HepG2 (cell line): Measurements from ENCODE around the gene RHOT2. TPM values are rescaled to one million over a fixed set of nuclear protein-coding genes. Genes with fewer than 3 reads are reported as not detected.

ENCODE experiments used
- ARID2 ChIP-seq: sonication (generic); formaldehyde crosslinking; IDR thresholded peaks from 2 replicates; pipeline ENCODE4 v1.8.1; 2022; ENCODE audit warnings: mild to moderate bottlenecking, missing genetic modification reagents, borderline replicate concordance
- ARNTL ChIP-seq: sonication (generic); formaldehyde crosslinking; IDR thresholded peaks from 2 replicates; pipeline ENCODE4 v1.4.0; 2020; ENCODE audit warnings: mild to moderate bottlenecking, missing genetic modification reagents
- FOXJ3 ChIP-seq: sonication (generic); formaldehyde crosslinking; IDR thresholded peaks from 2 replicates; pipeline ENCODE4 v1.4.0; 2020; ENCODE audit warnings: missing genetic modification reagents, mild to moderate bottlenecking, borderline replicate concordance
- GFI1 ChIP-seq: sonication (generic); formaldehyde crosslinking; IDR thresholded peaks from 2 replicates; pipeline ENCODE4 v1.5.0; 2020; ENCODE audit warnings: missing genetic modification reagents, mild to moderate bottlenecking, borderline replicate concordance
- HES4 ChIP-seq: sonication (generic); formaldehyde crosslinking; IDR thresholded peaks from 2 replicates; pipeline ENCODE4 v1.9.0; 2021; ENCODE audit warnings: mild to moderate bottlenecking, missing genetic modification reagents, borderline replicate concordance
- HOXA3 ChIP-seq: sonication (generic); formaldehyde crosslinking; IDR thresholded peaks from 2 replicates; pipeline ENCODE4 v1.5.0; 2020; ENCODE audit warnings: missing genetic modification reagents
- HOXA5 ChIP-seq: sonication (generic); formaldehyde crosslinking; IDR thresholded peaks from 2 replicates; pipeline ENCODE4 v1.4.0; 2020; ENCODE audit warnings: missing genetic modification reagents
- KDM1A ChIP-seq: IDR thresholded peaks from 2 replicates; pipeline ENCODE4 v1.6.1; 2016; ENCODE audit warnings: missing compliant biosample characterization
- SOX5 ChIP-seq: IDR thresholded peaks from 2 replicates; pipeline ENCODE4 v1.6.1; 2016; ENCODE audit warnings: borderline replicate concordance
- TP53 ChIP-seq: sonication (generic); formaldehyde crosslinking; conservative IDR thresholded peaks from 2 replicates; pipeline ENCODE4 v1.4.0; 2020; ENCODE audit warnings: missing genetic modification reagents
- ZNF143 ChIP-seq: sonication (generic); formaldehyde crosslinking; IDR thresholded peaks from 2 replicates; pipeline ENCODE4 v1.4.0; 2020; ENCODE audit warnings: missing genetic modification reagents
- ZNF567 ChIP-seq: sonication (generic); formaldehyde crosslinking; IDR thresholded peaks from 2 replicates; pipeline ENCODE4 v1.8.1; 2023; ENCODE audit warnings: mild to moderate bottlenecking, missing genetic modification reagents, borderline replicate concordance
- ZNF615 ChIP-seq: sonication (generic); formaldehyde crosslinking; IDR thresholded peaks from 2 replicates; pipeline ENCODE4 v1.5.0; 2020; ENCODE audit warnings: mild to moderate bottlenecking, missing genetic modification reagents, borderline replicate concordance
- ZNF737 ChIP-seq: sonication (generic); formaldehyde crosslinking; IDR thresholded peaks from 2 replicates; pipeline ENCODE4 v1.5.0; 2020; ENCODE audit warnings: missing genetic modification reagents, mild to moderate bottlenecking, borderline replicate concordance
- ZNF768 ChIP-seq: sonication (generic); formaldehyde crosslinking; IDR thresholded peaks from 2 replicates; pipeline ENCODE4 v1.4.0; 2020; ENCODE audit warnings: missing genetic modification reagents
- polyA plus RNA-seq, 8 experiments: library from polyadenylated mRNA; depleted of rRNA in 3 of 8; stranded (reverse) in 7 of 8; unstranded in 1 of 8; fragments of >200 nt; fragmentation: Illumina TruSeq in 4 of 8; extraction: Trizol in 4 of 8; gene quantifications; 2 replicates each; pipeline versions ENCODE4 v1.2.1 to v1.2.3, GENCODE V29; 2011 to 2016; ENCODE audit warnings: low read depth in 4 of 8, missing spikeins in 1 of 8, mixed read lengths in 1 of 8; ENCODE audit not compliant: insufficient read depth in 1 of 8
- total RNA-seq, 5 experiments: library from RNA; depleted of rRNA; stranded (reverse); fragments of >200 nt; fragmentation: Illumina TruSeq; extraction: Trizol; gene quantifications; 2 replicates each; pipeline ENCODE4 v1.2.3, GENCODE V29; 2016; ENCODE audit warnings: low read depth in 1 of 5
- TF ChIP-seq, protein P1 (sequence below): IDR thresholded peaks from 2 replicates; pipeline ENCODE4 v1.6.1; 2016; ENCODE audit warnings: missing compliant biosample characterization, missing genetic modification reagents, borderline replicate concordance
- TF ChIP-seq, protein P2 (sequence below): sonication (generic); formaldehyde crosslinking; IDR thresholded peaks from 2 replicates; pipeline ENCODE4 v1.8.0; 2022; ENCODE audit warnings: mild to moderate bottlenecking, missing genetic modification reagents, borderline replicate concordance
- TF ChIP-seq, protein P3 (sequence below): sonication (generic); formaldehyde crosslinking; IDR thresholded peaks from 2 replicates; pipeline ENCODE4 v1.5.1; 2020; ENCODE audit warnings: mild to moderate bottlenecking, missing genetic modification reagents
- TF ChIP-seq, protein P4 (sequence below): sonication (generic); formaldehyde crosslinking; IDR thresholded peaks from 2 replicates; pipeline ENCODE4 v1.5.0; 2020; ENCODE audit warnings: mild to moderate bottlenecking, missing genetic modification reagents, moderate library complexity
- TF ChIP-seq, protein P5 (sequence below): IDR thresholded peaks from 2 replicates; pipeline ENCODE4 v1.6.1; 2012; ENCODE audit warnings: inconsistent platforms

The RHOT2 gene
- total and polyA plus RNA-seq, 2 of the 13 experiments (the other 11 are each of a cell fraction or from before 2014, with no cell fraction given): 63.6 to 76.9 TPM

DNA sequence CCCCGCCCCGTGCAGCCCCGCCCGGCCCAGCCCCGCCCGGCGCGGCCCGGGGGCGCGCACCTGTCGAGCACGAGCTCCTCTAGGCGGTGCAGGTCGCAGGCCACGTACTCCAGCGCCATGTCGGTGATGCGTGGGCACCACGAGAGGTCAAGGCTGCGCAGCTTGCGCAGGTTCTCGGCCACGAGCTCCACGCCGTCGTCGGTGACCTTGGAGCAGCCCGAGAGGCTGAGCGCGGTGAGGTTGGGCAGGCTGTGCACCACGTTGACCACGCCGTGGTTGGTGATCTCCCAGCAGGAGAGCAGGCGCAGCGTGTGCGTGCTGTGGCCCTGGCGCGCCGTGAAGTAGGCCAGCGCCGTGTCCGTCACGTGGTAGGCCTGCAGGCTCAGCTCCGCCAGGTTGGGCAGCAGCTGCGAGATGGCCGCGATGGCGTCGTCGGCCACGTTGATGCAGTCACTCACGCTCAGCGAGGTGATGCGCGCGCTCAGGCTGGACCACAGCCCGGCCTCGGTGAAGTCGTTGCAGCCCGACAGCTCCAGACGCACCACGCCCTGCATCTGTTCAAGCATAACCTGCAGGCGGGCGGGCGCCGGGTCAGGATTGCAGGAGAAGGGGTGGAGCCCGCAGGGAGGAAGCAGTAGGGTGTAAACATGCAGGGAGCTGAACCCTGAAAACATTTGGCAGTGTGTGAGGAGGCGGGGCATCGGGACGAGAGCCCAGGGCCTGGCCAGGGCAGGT, 27.6 kb downstream of the RHOT2 start (continued):
- no peak for TF ChIP-seq ZNF615 (CRISPR knock-in tag)
- peak; percentile 77; the same call in 1 of the 2 replicates for TF ChIP-seq ZNF768 (CRISPR knock-in tag)
- TF ChIP-seq ZNF567 (CRISPR knock-in tag): 0 out of 2 replicates have a peak, but pooled peaks have one; percentile 18
- 0 out of 2 replicates have a peak, but pooled peaks have one; percentile 21 for TF ChIP-seq ARNTL (CRISPR knock-in tag)
- TF ChIP-seq HOXA5 (CRISPR knock-in tag): no peak
- peak; percentile 24; the same call in 1 of the 2 replicates for TF ChIP-seq SOX5
- no peak; the same call in 1 of the 2 replicates for TF ChIP-seq ZNF737
- TF ChIP-seq FOXJ3 (CRISPR knock-in tag): no peak
- TF ChIP-seq, protein P1, sequence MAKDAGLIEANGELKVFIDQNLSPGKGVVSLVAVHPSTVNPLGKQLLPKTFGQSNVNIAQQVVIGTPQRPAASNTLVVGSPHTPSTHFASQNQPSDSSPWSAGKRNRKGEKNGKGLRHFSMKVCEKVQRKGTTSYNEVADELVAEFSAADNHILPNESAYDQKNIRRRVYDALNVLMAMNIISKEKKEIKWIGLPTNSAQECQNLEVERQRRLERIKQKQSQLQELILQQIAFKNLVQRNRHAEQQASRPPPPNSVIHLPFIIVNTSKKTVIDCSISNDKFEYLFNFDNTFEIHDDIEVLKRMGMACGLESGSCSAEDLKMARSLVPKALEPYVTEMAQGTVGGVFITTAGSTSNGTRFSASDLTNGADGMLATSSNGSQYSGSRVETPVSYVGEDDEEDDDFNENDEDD: peak; percentile 71
- TF ChIP-seq, protein P2, sequence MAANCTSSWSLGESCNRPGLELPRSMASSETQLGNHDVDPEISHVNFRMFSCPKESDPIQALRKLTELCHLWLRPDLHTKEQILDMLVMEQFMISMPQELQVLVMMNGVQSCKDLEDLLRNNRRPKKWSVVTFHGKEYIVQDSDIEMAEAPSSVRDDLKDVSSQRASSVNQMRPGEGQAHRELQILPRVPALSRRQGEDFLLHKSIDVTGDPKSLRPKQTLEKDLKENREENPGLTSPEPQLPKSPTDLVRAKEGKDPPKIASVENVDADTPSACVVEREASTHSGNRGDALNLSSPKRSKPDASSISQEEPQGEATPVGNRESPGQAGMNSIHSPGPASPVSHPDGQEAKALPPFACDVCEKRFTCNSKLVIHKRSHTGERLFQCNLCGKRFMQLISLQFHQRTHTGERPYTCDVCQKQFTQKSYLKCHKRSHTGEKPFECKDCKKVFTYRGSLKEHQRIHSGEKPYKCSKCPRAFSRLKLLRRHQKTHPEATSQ (CRISPR knock-in tag): no peak
- TF ChIP-seq, protein P3, sequence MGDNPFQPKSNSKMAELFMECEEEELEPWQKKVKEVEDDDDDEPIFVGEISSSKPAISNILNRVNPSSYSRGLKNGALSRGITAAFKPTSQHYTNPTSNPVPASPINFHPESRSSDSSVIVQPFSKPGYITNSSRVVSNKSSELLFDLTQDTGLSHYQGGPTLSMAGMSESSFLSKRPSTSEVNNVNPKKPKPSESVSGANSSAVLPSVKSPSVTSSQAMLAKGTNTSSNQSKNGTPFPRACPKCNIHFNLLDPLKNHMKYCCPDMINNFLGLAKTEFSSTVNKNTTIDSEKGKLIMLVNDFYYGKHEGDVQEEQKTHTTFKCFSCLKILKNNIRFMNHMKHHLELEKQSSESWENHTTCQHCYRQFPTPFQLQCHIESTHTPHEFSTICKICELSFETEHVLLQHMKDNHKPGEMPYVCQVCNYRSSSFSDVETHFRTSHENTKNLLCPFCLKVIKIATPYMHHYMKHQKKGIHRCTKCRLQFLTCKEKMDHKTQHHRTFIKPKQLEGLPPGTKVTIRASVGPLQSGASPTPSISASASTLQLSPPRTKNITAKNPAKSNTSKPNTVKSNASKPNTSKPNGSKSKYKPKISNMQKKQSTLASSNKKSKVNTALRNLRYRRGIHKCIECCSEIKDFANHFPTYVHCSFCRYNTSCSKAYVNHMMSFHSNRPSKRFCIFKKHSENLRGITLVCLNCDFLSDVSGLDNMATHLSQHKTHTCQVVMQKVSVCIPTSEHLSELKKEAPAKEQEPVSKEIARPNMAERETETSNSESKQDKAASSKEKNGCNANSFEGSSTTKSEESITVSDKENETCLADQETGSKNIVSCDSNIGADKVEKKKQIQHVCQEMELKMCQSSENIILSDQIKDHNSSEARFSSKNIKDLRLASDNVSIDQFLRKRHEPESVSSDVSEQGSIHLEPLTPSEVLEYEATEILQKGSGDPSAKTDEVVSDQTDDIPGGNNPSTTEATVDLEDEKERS (CRISPR knock-in tag): peak; percentile 65
- TF ChIP-seq ARID2 (CRISPR knock-in tag): no peak
- TF ChIP-seq, protein P4, sequence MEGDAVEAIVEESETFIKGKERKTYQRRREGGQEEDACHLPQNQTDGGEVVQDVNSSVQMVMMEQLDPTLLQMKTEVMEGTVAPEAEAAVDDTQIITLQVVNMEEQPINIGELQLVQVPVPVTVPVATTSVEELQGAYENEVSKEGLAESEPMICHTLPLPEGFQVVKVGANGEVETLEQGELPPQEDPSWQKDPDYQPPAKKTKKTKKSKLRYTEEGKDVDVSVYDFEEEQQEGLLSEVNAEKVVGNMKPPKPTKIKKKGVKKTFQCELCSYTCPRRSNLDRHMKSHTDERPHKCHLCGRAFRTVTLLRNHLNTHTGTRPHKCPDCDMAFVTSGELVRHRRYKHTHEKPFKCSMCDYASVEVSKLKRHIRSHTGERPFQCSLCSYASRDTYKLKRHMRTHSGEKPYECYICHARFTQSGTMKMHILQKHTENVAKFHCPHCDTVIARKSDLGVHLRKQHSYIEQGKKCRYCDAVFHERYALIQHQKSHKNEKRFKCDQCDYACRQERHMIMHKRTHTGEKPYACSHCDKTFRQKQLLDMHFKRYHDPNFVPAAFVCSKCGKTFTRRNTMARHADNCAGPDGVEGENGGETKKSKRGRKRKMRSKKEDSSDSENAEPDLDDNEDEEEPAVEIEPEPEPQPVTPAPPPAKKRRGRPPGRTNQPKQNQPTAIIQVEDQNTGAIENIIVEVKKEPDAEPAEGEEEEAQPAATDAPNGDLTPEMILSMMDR: peak; percentile 25; the same call in 1 of the 2 replicates
- TF ChIP-seq, protein P5, sequence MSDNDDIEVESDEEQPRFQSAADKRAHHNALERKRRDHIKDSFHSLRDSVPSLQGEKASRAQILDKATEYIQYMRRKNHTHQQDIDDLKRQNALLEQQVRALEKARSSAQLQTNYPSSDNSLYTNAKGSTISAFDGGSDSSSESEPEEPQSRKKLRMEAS: peak; percentile 94
- TF ChIP-seq ZNF143 (CRISPR knock-in tag): 0 out of 2 replicates have a peak, but pooled peaks have one; percentile 26
- TF ChIP-seq TP53 (CRISPR knock-in tag): no peak
- TF ChIP-seq KDM1A (CRISPR knock-in tag): no peak
- TF ChIP-seq HOXA3 (CRISPR knock-in tag): peak; percentile 55; the same call in 1 of the 2 replicates
- no peak for TF ChIP-seq GFI1 (CRISPR knock-in tag)
- TF ChIP-seq HES4 (CRISPR knock-in tag): peak; percentile 85; the same call in 1 of the 2 replicates
